IPS-20b (cell line): ENCODE measurements around the gene ZNF487.
A peak's percentile ranks its signal among the peaks of the same experiment; 100 is the strongest.
"Not testable (repeated sequence)": the region's sequence is repeated elsewhere in the genome, so short reads cannot be mapped to it uniquely, and the experiment has no call there.

Experiments
- H3K27ac ChIP-seq: one replicate; pipeline ENCODE4 v1.5.1; 2013; ENCODE audit warnings: low read length
- H3K27me3 ChIP-seq: 2 replicates; pipeline ENCODE4 v1.6.1; 2013; ENCODE audit warnings: mild to moderate bottlenecking, low read length, inconsistent platforms; ENCODE audit not compliant: insufficient read depth
- H3K36me3 ChIP-seq: 2 replicates; pipeline ENCODE4 v1.6.1; 2013; ENCODE audit warnings: low read depth, mild to moderate bottlenecking, inconsistent platforms, low read length, moderate library complexity; ENCODE audit not compliant: insufficient read depth
- H3K4me1 ChIP-seq: 2 replicates; pipeline ENCODE4 v1.6.1; 2013; ENCODE audit warnings: mild to moderate bottlenecking, control low read depth, inconsistent platforms, low read length, moderate library complexity; ENCODE audit not compliant: insufficient read depth
- H3K4me3 ChIP-seq: 2 replicates; pipeline ENCODE4 v1.5.1; 2013; ENCODE audit warnings: mild to moderate bottlenecking, low read length, inconsistent platforms
- H3K9ac ChIP-seq: 2 replicates; pipeline ENCODE4 v1.6.1; 2013; ENCODE audit warnings: low read depth, mild to moderate bottlenecking, inconsistent platforms, low read length, moderate library complexity
- H3K9me3 ChIP-seq: 2 replicates; pipeline ENCODE4 v1.6.1; 2013; ENCODE audit warnings: mild to moderate bottlenecking, low read depth, low read length, inconsistent platforms; ENCODE audit not compliant: insufficient read depth

The ZNF487 gene

GRCh38 chr10:43436291-43437140, at the start of gene ZNF487:
Gene ZNF487, plus strand, starts transcription at chr10:43437111. Its CDS starts 38,703 bp downstream, at chr10:43475814.
- Histone ChIP-seq H3K4me1 (peaks cover 2% of the 10 kb centered on the region; the same call in 1 of the 2 replicates), H3K27ac (peak within 1 kb of the TSS; percentile 98)

DNA sequence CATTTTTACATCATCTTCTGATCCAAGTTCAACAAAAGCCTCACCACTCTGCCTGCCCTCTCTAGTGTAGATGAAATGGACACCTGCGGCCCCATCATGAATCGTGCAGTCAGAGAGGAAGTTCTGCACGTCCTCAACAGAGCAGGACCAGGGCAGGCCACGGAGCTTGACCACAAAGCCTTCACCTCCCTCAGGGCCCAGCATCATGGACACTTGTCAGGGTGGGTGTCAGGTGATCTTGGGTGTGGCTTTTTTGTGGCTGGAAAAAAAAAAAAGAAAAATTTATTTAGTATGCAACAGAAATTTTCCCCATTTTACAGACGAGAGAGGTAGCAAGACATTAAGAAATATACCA, 49.3 kb upstream of the ZNF487 start:
- Histone ChIP-seq H3K4me3 (no peak overlapping the region), H3K27me3 (no peaks in the 10 kb centered on the region), H3K4me1 (no peaks in the 10 kb centered on the region; the same call in 1 of the 2 replicates), H3K9me3 (no peaks in the 10 kb centered on the region), H3K36me3 (peaks cover 75% of the 10 kb centered on the region), H3K27ac (no peak overlapping the region), H3K9ac (no peak overlapping the region)

More at GRCh38 chr10:43436291-43437140, at the start of gene ZNF487:
- Histone ChIP-seq H3K4me3 (peak within 1 kb of the TSS; percentile 79), H3K9ac (peak within 1 kb of the TSS; percentile 83), H3K27me3 (0 out of 2 replicates have a peak, but pooled peaks cover 5% of the 10 kb centered on the region), H3K9me3 (no peaks in the 10 kb centered on the region), H3K36me3 (no peaks in the 10 kb centered on the region)

DNA sequence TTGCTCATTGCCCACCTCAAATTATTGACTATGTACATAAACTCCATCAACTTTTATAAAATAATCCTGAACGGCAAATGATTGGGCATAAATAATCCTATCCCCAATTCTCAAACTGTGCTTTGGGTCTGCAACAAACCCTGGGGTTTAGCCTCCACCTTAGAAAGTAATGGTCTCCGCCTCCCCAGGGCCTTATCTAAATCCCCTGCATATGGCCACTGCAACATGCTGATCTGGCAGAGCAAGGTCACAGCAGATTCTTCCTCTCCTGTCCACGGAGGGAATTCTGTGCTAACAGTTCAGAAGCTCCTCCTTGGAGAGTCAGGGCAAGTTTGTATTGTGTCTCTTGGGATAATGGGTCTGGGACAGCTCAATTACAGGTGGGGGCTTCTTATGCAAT, 47.0 kb upstream of the ZNF487 start:
- no peaks in the 10 kb centered on the region for H3K9me3 ChIP-seq
- peaks cover 6% of the 10 kb centered on the region for H3K4me1 ChIP-seq
- no peak overlapping the region for H3K27ac ChIP-seq
- H3K4me3 ChIP-seq = no peak overlapping the region
- H3K36me3 ChIP-seq = peaks cover 97% of the 10 kb centered on the region
- no peak overlapping the region for H3K9ac ChIP-seq
- H3K27me3 ChIP-seq = no peaks in the 10 kb centered on the region

DNA sequence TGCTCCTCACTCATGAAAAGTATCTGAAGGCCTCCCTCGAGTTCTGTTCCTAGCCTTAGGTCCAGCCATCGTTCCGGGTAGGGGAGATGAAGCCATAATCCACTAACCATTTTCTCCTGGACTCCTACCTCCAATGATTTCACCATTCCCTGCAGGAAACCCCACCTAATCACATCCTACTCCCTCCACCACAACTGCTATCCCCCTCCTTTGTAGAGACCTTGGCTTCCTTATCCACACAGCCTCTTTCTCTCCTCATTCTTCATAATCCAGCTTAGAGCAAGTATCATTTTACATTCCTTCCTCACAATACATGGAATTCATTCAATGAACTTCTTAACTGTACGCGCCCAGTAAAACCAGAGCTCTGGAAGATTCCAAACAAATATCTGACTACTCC, 46.6 kb upstream of the ZNF487 start:
- Histone ChIP-seq H3K36me3 (peaks cover 100% of the 10 kb centered on the region), H3K9me3 (no peaks in the 10 kb centered on the region), H3K4me3 (no peak overlapping the region), H3K4me1 (peaks cover 11% of the 10 kb centered on the region), H3K27me3 (no peaks in the 10 kb centered on the region), H3K9ac (no peak overlapping the region), H3K27ac (no peak overlapping the region)

DNA sequence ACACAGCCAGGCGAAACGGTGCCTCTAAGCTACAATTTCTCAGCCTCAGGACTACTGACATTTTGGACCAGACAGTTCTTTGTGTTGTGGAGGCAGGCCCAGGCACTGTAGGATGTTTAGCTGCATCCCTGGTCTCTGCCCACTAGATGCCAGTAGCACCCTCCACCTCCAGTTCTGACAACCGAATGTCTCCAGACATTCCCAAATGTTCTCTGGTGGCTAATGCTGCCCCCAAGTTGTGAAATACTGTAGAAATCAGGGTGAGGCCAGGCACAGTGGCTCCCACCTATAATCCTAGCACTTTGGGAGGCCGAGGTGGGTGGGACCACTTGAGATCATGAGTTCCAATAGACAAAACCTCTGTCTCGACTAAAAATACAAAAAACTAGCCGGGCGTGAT, 46.2 kb upstream of the ZNF487 start:
- Histone ChIP-seq H3K36me3 (peaks cover 100% of the 10 kb centered on the region), H3K9ac (no peak overlapping the region), H3K4me1 (peaks cover 12% of the 10 kb centered on the region), H3K9me3 (no peaks in the 10 kb centered on the region), H3K4me3 (no peak overlapping the region), H3K27ac (no peak overlapping the region), H3K27me3 (no peaks in the 10 kb centered on the region)

DNA sequence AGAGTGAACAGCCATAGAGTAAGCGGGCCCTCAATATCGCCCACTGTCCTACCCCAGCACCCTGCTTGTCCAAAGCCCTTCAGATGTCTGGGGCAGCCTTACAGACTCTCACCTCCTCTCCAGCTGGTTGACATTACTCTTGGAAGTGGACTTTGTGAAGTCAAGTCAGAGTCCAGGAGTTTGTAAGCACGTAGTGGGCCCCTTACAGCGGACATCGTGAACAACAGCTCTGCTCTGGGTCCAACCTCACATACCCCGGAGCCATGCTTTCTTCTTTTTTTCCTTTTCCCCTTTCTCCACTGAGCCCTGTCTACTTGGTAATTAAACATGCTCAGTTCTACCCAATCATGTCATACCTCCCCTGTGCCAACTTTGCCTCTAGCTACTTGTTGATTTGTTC, 45.4 kb upstream of the ZNF487 start:
- H3K4me1 ChIP-seq = peaks cover 12% of the 10 kb centered on the region
- H3K9ac ChIP-seq = no peak overlapping the region
- peaks cover 92% of the 10 kb centered on the region for H3K36me3 ChIP-seq
- no peak overlapping the region for H3K4me3 ChIP-seq
- H3K27me3 ChIP-seq = no peaks in the 10 kb centered on the region
- H3K9me3 ChIP-seq = no peaks in the 10 kb centered on the region
- H3K27ac ChIP-seq = no peak overlapping the region

GRCh38 chr10:43392748-43393147, 44.2 kb upstream of the ZNF487 start:
- Histone ChIP-seq H3K27me3 (no peaks in the 10 kb centered on the region), H3K27ac (no peak overlapping the region), H3K36me3 (peaks cover 80% of the 10 kb centered on the region), H3K4me1 (peaks cover 12% of the 10 kb centered on the region), H3K4me3 (no peak overlapping the region), H3K9ac (no peak overlapping the region), H3K9me3 (no peaks in the 10 kb centered on the region)

GRCh38 chr10:43393186-43393585, 43.7 kb upstream of the ZNF487 start:
- peaks cover 12% of the 10 kb centered on the region for H3K4me1 ChIP-seq
- H3K27me3 ChIP-seq, H3K9me3 ChIP-seq, H3K9ac ChIP-seq, H3K27ac ChIP-seq, H3K4me3 ChIP-seq: not testable (repeated sequence)
- H3K36me3 ChIP-seq = peaks cover 75% of the 10 kb centered on the region

GRCh38 chr10:43393606-43394360, 43.1 kb upstream of the ZNF487 start:
- Histone ChIP-seq H3K27me3 (no peaks in the 10 kb centered on the region), H3K9me3 (no peaks in the 10 kb centered on the region), H3K9ac (peak overlapping the region; percentile 98; the same call in 1 of the 2 replicates), H3K27ac (no peak overlapping the region), H3K36me3 (peaks cover 73% of the 10 kb centered on the region), H3K4me3 (peak overlapping the region; percentile 90; the same call in 1 of the 2 replicates), H3K4me1 (peaks cover 12% of the 10 kb centered on the region)

DNA sequence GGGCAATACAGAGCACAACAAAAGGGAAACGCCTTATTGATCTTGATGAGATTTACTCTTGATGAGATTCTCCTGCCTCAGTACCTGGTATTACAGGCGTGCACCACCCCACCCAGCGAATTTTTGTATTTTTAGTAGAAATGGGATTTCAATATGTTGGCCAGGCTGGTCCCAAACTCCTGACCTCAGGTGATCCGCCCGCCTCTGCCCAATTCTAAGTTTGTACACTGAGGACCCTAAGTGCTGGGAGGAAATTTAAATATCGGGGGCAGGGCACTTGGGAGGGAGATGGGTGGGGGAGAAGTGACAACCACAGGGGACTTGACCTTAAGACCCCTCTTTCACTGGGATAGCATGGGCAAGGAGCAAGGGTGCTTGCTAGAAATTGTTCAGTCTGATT, 42.0 kb upstream of the ZNF487 start:
- peaks cover 72% of the 10 kb centered on the region for H3K36me3 ChIP-seq
- no peaks in the 10 kb centered on the region for H3K27me3 ChIP-seq
- peaks cover 21% of the 10 kb centered on the region for H3K4me1 ChIP-seq
- H3K27ac ChIP-seq = peak overlapping the region; percentile 84
- peak overlapping the region; percentile 90 for H3K4me3 ChIP-seq
- peak overlapping the region; percentile 98; the same call in 1 of the 2 replicates for H3K9ac ChIP-seq
- no peaks in the 10 kb centered on the region for H3K9me3 ChIP-seq

- H3K9ac ChIP-seq = peak overlapping the region; percentile 98
- H3K27me3 ChIP-seq = no peaks in the 10 kb centered on the region
- peak overlapping the region; percentile 90 for H3K4me3 ChIP-seq
- H3K36me3 ChIP-seq = peaks cover 72% of the 10 kb centered on the region
- peaks cover 26% of the 10 kb centered on the region for H3K4me1 ChIP-seq
- H3K27ac ChIP-seq = peak overlapping the region; percentile 84
- H3K9me3 ChIP-seq = no peaks in the 10 kb centered on the region
Measured at GRCh38 chr10:43395571-43396060, 41.3 kb upstream of the ZNF487 start.
